Skeletal muscle cell (primary cell): Measurements from ENCODE around the gene TMPRSS11F.
"Not testable (repeated sequence)": the region's sequence is repeated elsewhere in the genome, so short reads cannot be mapped to it uniquely, and the experiment has no call there.

Experiments used
- DNase-seq: peaks from one replicate; pipeline ENCODE4 v3.0.0-alpha.2; 2010; ENCODE audit warnings: low read depth
- H3K4me3 ChIP-seq: 2 replicates; pipeline ENCODE4 v1.5.1; 2011; ENCODE audit warnings: low read depth, mild to moderate bottlenecking, control low read depth, low read length, moderate library complexity

The TMPRSS11F gene

GRCh38 chr4:68129793-68130192, at the start of gene TMPRSS11F:
Gene TMPRSS11F (minus strand): TSS chr4:68129869. CDS start chr4:68129820, 49 bp downstream.
- H3K4me3 ChIP-seq: no peak within 1 kb of the TSS
- DNase-seq: no peak

- no peak for DNase-seq
- H3K4me3 ChIP-seq: no peak overlapping the region
Observed at GRCh38 chr4:68176904-68177303, 47.2 kb upstream of the TMPRSS11F start.

GRCh38 chr4:68176500-68176899, 46.8 kb upstream of the TMPRSS11F start:
- DNase-seq: no peak
- H3K4me3 ChIP-seq: no peak overlapping the region

- DNase-seq: peak; percentile 22
- H3K4me3 ChIP-seq: no peak overlapping the region
Observed at GRCh38 chr4:68175562-68176155, 46.0 kb upstream of the TMPRSS11F start.

- not testable (repeated sequence) for H3K4me3 ChIP-seq, DNase-seq
Observed at GRCh38 chr4:68174389-68174788, 44.7 kb upstream of the TMPRSS11F start.

GRCh38 chr4:68172147-68172546, 42.5 kb upstream of the TMPRSS11F start:
- not testable (repeated sequence) for DNase-seq, H3K4me3 ChIP-seq

GRCh38 chr4:68167706-68168105, 38.0 kb upstream of the TMPRSS11F start:
- no peak overlapping the region for H3K4me3 ChIP-seq
- no peak for DNase-seq

- H3K4me3 ChIP-seq: no peak overlapping the region
Observed at GRCh38 chr4:68167166-68167565, 37.5 kb upstream of the TMPRSS11F start.

GRCh38 chr4:68163754-68164153, 34.1 kb upstream of the TMPRSS11F start:
- H3K4me3 ChIP-seq: no peak overlapping the region
- no peak for DNase-seq

More at GRCh38 chr4:68167166-68167565, 37.5 kb upstream of the TMPRSS11F start:
- no peak for DNase-seq

GRCh38 chr4:68162196-68162595, 32.5 kb upstream of the TMPRSS11F start:
- DNase-seq: no peak
- no peak overlapping the region for H3K4me3 ChIP-seq

- no peak for DNase-seq
- no peak overlapping the region for H3K4me3 ChIP-seq
Observed at GRCh38 chr4:68152411-68152810, 22.7 kb upstream of the TMPRSS11F start.

GRCh38 chr4:68148800-68149685, 19.4 kb upstream of the TMPRSS11F start:
- H3K4me3 ChIP-seq: no peak overlapping the region
- no peak for DNase-seq

GRCh38 chr4:68147079-68147478, 17.4 kb upstream of the TMPRSS11F start:
- no peak overlapping the region for H3K4me3 ChIP-seq
- no peak for DNase-seq

- H3K4me3 ChIP-seq: no peak overlapping the region
- no peak for DNase-seq
Observed at GRCh38 chr4:68145261-68145660, 15.6 kb upstream of the TMPRSS11F start.

- DNase-seq: no peak
- H3K4me3 ChIP-seq: no peak overlapping the region
Observed at GRCh38 chr4:68141852-68142251, 12.2 kb upstream of the TMPRSS11F start.

- DNase-seq: no peak
- H3K4me3 ChIP-seq: no peak overlapping the region
Observed at GRCh38 chr4:68132342-68132741, 2.7 kb upstream of the TMPRSS11F start.

- DNase-seq: no peak
- H3K4me3 ChIP-seq: no peak overlapping the region
Observed at GRCh38 chr4:68124262-68124661, 5.4 kb downstream of the TMPRSS11F start.

GRCh38 chr4:68123525-68123924, 6.1 kb downstream of the TMPRSS11F start:
- no peak overlapping the region for H3K4me3 ChIP-seq
- no peak for DNase-seq

GRCh38 chr4:68119921-68120320, 9.7 kb downstream of the TMPRSS11F start:
- no peak for DNase-seq

GRCh38 chr4:68110441-68110840, 19.2 kb downstream of the TMPRSS11F start:
- DNase-seq: no peak
- no peak overlapping the region for H3K4me3 ChIP-seq

More at GRCh38 chr4:68119921-68120320, 9.7 kb downstream of the TMPRSS11F start:
- no peak overlapping the region for H3K4me3 ChIP-seq

GRCh38 chr4:68109868-68110267, 19.8 kb downstream of the TMPRSS11F start:
- no peak overlapping the region for H3K4me3 ChIP-seq
- DNase-seq: no peak
